ENCODE data around the gene EXD3.

Gene EXD3

GRCh38 chr9:137374131-137374845, 48.7 kb downstream of the EXD3 start:
- DNase-seq = no peak

DNA sequence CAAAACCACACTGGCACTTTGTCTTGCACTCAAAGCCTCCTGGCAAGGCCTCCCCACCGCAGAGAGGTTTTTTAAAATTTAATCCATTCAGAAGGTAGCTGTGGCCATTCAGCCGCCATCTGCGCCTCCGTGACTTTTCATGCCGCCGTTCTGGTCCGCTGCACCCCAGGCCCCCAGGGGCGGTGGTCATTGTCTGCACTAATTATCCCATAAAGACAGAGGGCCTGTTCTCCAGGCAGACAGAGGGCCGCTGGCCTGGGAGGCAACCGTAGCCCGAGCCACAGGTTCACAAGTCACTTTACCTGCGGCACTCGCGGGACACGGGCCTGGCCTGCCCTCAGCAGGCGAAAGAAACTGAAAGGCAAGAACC, 49.4 kb downstream of the EXD3 start:
- DNase-seq = no peak

DNA sequence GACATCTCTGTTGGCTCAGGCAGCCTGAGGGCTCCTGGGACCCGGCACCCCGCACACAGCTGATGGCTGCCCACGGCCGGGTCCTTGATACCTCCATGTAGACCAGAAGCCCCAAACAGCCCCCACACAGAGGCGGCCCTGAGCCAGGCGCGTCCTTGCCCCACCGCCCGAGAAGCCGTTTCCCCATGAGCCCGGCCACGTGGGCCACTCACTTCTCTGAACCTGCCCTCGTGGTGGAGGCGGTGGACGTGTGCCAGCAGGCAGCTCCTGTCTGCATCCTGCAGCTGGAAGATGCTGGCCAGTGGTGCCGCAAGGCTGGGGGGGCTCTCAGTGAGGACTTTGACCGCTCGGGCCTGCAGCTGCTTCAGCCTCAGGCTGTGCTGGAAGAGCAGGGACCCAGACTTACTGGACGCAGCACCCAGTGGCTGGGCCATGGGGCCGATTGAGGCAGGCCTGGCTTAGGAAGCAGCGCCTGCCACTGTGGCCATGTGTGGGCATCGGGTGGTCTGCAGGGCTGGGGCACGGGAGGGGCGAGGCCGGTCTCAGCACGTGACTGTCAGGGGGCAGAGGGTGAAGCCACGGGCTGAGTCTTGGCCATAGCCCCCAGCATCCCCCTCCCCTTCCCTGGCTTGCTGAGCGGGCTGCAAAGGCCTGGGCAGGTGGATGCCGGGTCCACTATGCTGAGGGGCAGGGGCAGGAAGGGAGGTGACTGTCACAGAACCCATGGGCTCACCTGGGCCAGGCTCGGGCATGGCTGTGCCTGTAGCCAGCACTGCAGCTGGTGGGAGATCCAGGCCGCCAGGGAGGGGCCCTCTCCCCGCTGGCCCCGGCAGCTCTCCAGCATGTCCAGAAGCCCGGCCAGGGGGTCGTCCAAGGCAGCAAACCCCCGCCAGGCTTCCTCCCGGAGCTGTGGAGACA, 50.0 kb downstream of the EXD3 start:
- DNase-seq = no peak

- DNase-seq = no peak
These were observed 50.9 kb downstream of the EXD3 start for GRCh38 chr9:137371946-137372651.

DNA sequence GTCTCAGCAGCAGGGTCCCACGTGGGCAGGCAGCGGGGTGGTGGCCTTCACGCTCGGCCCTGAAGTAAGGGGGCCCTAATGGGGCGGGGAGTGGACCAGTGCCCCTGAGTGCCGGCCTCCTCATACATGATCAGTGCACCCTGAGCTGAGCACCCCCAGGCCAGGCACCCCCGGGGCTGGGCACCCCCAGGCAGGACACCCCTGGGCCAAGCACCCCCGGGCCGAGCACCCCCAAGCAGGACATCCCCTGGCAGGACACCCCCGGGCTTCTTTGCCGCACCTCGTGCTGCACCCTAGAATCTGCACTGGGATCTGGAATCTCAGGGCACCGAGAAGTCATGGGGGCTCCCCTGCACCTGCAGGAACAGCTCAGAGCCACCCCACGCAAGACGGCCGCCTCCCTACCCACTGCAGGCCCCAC, 51.4 kb downstream of the EXD3 start:
- DNase-seq = no peak

- DNase-seq = no peak
These were observed 52.0 kb downstream of the EXD3 start for GRCh38 chr9:137370865-137371520.

GRCh38 chr9:137369911-137370764, 52.8 kb downstream of the EXD3 start:
- no peak for DNase-seq

DNA sequence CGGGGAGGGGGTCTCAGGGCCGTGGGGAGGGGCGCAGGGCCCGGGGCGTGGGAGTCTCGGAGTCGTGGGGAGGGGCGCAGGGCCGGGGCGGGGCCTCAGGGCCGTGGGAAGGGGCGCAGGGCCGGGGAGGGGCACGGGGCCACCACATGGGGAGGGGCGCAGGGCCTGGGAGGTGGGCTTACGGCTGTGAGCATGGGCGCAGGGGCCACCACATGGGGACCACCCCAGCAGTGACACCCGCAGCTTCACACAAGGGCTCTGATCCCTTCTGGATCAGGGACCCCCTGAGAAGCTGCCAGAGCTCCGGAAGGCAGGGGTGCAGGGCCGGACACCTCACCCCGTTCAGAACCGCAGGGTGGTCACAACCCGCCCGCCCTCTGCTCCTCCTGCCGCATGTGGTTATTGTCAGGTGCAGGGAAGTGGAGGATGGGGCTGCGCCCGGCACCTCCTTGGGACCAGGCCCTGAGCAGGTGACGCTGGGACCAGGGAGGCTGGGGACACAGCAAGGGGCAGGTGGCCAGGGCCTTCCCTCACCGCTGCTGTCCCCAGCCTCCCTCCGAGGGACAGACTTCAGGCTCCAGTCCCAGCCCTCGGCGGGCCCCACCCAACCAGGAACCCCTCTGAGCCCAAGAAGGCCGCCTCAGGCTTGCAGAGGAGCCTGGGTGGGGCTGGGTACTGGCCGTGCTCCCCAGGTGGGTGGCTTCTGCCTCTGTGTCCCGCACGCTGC, 53.7 kb downstream of the EXD3 start:
- no peak for DNase-seq

DNA sequence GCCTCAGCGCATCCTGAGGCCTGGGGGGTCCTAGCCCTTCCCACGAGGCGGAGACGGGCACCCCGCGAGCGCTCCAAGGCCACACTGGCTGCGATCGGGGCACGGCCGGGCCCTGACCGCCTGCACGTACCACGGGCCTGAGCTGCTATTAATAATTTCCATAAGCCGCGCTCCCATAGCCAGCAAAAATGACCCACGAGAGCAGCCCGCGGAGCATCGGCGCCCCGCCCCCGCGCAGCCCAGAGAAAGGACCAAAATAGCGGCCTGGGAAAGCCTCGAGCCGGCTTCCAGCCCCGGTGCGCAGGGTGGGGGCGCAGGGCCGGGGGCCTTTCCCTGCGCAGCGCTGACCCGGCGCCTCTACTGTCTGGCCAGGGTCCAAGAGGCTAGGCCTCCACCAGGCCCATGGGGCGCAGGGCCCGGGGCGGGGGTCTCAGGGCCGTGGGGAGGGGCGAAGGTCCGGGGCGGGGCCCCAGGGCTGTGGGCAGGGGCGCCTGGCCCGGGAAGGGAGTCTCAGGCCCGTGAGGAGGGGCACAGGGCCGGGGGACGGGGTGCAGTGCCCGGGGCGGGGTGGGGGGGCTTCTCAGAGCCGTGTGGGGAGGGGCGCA, 54.4 kb downstream of the EXD3 start:
- no peak for DNase-seq

GRCh38 chr9:137367506-137368430, 55.2 kb downstream of the EXD3 start:
- DNase-seq = no peak

DNA sequence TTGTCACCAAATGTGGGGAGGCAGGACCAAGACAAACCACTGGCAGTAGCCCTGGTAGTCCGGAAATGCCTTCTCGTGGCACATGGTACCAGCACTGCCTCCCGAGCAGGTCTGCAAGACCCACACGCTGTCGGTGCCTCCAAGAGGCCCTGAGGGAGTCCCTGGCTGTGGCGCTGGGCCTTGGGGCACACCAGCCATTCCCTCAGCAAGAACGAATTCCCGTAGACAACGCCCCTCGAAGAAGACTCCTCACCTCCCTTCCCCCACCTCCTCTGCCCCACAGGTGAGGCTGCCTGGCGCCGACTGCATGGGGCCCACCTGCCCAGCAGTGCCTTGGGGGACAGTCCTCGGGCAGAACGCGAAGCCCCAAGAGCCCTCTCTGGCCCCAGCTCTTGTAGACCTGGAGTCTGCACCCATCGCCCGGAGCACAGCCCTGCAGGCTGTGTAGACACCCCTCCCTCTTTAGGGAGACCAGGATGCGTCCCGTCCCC, 56.0 kb downstream of the EXD3 start:
- DNase-seq = no peak

GRCh38 chr9:137366445-137366810, 56.5 kb downstream of the EXD3 start:
- DNase-seq = no peak

DNA sequence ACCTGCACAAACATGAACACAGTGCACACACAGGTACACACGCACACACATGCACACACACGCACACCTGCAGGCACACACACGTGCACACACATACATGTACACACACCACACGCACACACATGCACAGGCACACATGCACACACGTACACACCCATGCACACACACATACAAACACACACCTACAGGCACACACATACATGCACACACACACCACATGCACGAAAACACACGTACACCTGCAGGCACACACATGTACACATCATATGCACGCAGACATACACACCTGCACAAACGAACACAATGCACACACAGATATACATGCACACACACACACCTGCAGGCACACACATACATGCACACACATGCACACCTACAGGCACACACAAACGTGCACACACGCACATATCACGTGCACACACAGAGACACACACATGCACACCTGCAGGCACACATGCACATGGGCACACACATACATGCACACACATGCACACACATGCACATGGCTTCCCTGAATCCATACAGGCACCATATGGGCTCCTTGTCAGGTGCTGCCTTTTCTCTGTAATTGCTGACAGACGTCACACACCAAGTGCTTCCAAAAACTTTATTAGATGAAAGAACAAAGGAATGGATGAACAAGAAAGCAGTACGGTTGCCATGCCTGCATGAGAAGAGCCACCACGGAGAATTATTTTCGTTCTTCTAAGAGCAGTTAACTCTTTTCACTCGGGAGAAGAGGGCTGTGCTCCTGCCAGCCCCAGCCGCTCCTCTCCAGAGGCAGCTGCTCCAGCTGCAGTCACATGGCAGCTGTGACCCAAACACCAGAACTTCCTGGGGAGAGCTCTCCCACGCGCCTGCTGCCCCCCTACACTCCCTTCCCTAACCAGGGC, 57.2 kb downstream of the EXD3 start:
- DNase-seq = no peak

GRCh38 chr9:137365056-137365455, 57.9 kb downstream of the EXD3 start:
- DNase-seq = no peak

- DNase-seq = no peak
These were observed 63.1 kb downstream of the EXD3 start for GRCh38 chr9:137359850-137360249.

GRCh38 chr9:137358126-137358525, 64.8 kb downstream of the EXD3 start:
- DNase-seq = no peak

- no peak for DNase-seq
These were observed 65.8 kb downstream of the EXD3 start for GRCh38 chr9:137357166-137357565.

DNA sequence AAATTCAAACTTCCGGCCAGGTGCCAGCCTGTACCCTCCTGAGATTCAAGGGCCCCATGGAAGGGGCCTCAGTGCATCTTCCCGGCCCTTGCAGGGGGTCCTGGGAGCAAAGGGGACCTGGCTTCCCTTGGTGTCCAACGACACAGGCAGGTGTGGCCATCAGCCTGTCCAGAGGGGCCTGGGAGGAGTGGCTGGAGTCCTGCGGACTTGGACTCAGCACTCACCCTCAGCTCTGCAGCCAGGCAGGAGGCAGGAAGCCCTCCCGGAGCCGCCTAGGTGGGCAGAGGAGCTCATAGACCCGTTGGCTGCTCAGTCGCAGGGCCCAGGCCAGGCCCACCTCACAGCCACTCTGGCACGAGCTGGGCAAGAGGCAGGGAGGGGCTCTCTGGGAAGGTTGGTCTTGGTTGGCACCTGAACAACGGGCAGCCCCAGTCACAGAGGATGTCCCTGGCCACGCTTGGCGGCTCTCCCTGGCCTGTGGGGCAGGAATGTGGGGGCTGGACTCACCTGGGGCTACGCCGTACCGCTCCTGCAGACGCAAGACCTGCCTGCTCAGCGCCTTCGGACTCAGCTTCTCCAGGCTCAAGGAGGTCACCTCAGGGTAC, 67.1 kb downstream of the EXD3 start:
- DNase-seq = no peak

All from NCI-H226 (cell line).